Effector memory CD8-positive, alpha-beta T cell (primary cell): ENCODE measurements around the gene IFI6.
"Not testable (repeated sequence)": the region's sequence is repeated elsewhere in the genome, so short reads cannot be mapped to it uniquely, and the experiment has no call there.

Experiments used
- ATAC-seq: fragments of 150-1000 bp; cut with Tn5 transposase; replicated peaks from 2 replicates; pipeline ENCODE4 v1.10.0; 2021; ENCODE audit warnings: mild to moderate bottlenecking, moderate library complexity
- DNase-seq, 3 experiments: peaks; one replicate each; pipeline ENCODE4 v3.0.0; 2021
- H3K27ac Mint-ChIP-seq, 2 donors: one replicate each; pipeline ENCODE4 v1.8.0; 2022; ENCODE audit warnings: mild to moderate bottlenecking in 2 of 2, mixed read lengths in 2 of 2, moderate library complexity in 2 of 2
- H3K27me3 Mint-ChIP-seq, 2 donors: one replicate each; pipeline ENCODE4 v1.8.0; 2022; ENCODE audit warnings: mixed read lengths in 2 of 2
- H3K36me3 Mint-ChIP-seq: one replicate; pipeline ENCODE4 v1.8.0; 2022; ENCODE audit warnings: mild to moderate bottlenecking, moderate library complexity, mixed read lengths; ENCODE audit not compliant: insufficient read depth
- H3K4me1 Mint-ChIP-seq, 2 donors: one replicate each; pipeline ENCODE4 v1.8.0; 2022; ENCODE audit warnings: low read depth in 2 of 2, mixed read lengths in 2 of 2
- H3K4me3 Mint-ChIP-seq, 2 donors: one replicate each; pipeline ENCODE4 v1.8.0; 2022; ENCODE audit warnings: mild to moderate bottlenecking in 2 of 2, mixed read lengths in 2 of 2, moderate library complexity in 2 of 2
- H3K9me3 Mint-ChIP-seq, 2 donors: one replicate each; pipeline ENCODE4 v1.8.0; 2022; ENCODE audit warnings: mixed read lengths in 2 of 2

Gene IFI6

GRCh38 chr1:27626031-27626935 is 45.7 kb downstream of the IFI6 start:
- no peak overlapping the region for H3K27ac Mint-ChIP-seq
- no peak for DNase-seq
- no peaks in the 10 kb centered on the region for H3K9me3 Mint-ChIP-seq
- no peaks in the 10 kb centered on the region for H3K27me3 Mint-ChIP-seq
- H3K4me1 Mint-ChIP-seq: peaks cover 39 to 43% of the 10 kb centered on the region in 2 donors
- H3K36me3 Mint-ChIP-seq: peaks cover 15% of the 10 kb centered on the region
- no peak overlapping the region for H3K4me3 Mint-ChIP-seq
- ATAC-seq: peak; percentile 51

- Mint-ChIP-seq H3K36me3 (peaks cover 24% of the 10 kb centered on the region), H3K27me3 (no peaks in the 10 kb centered on the region), H3K4me1 (peaks cover 35 to 42% of the 10 kb centered on the region in 2 donors), H3K9me3 (no peaks in the 10 kb centered on the region), H3K27ac (no peak overlapping the region), H3K4me3 (no peak overlapping the region)
- no peak for ATAC-seq
- no peak for DNase-seq
Measured at GRCh38 chr1:27624467-27625178, 47.4 kb downstream of the IFI6 start.

- Mint-ChIP-seq H3K27ac (peak overlapping the region in 1 of 2 donors; percentile 29), H3K4me3 (no peak overlapping the region)
Measured at GRCh38 chr1:27623327-27624212, 48.4 kb downstream of the IFI6 start.

GRCh38 chr1:27622828-27623227 is 49.2 kb downstream of the IFI6 start:
- Mint-ChIP-seq H3K9me3 (no peaks in the 10 kb centered on the region), H3K4me1 (peaks cover 39 to 45% of the 10 kb centered on the region in 2 donors), H3K27me3 (no peaks in the 10 kb centered on the region), H3K36me3 (peaks cover 36% of the 10 kb centered on the region), H3K27ac (no peak overlapping the region), H3K4me3 (no peak overlapping the region)
- DNase-seq (no peak), ATAC-seq (no peak)

More at GRCh38 chr1:27623327-27624212, 48.4 kb downstream of the IFI6 start:
- ATAC-seq (peak; percentile 29), DNase-seq (no peak)
- peaks cover 34 to 42% of the 10 kb centered on the region in 2 donors for H3K4me1 Mint-ChIP-seq
- no peaks in the 10 kb centered on the region for H3K9me3 Mint-ChIP-seq
- peaks cover 28% of the 10 kb centered on the region for H3K36me3 Mint-ChIP-seq
- no peaks in the 10 kb centered on the region for H3K27me3 Mint-ChIP-seq

- peaks cover 46 to 51% of the 10 kb centered on the region in 2 donors for H3K4me1 Mint-ChIP-seq
- DNase-seq (no peak), ATAC-seq (no peak)
- no peaks in the 10 kb centered on the region for H3K9me3 Mint-ChIP-seq
- peak overlapping the region; percentile 14 to 58 for H3K27ac Mint-ChIP-seq
- peaks cover 49% of the 10 kb centered on the region for H3K36me3 Mint-ChIP-seq
- no peaks in the 10 kb centered on the region for H3K27me3 Mint-ChIP-seq
- H3K4me3 Mint-ChIP-seq: peak overlapping the region in 1 of 2 donors; percentile 35
Measured at GRCh38 chr1:27621051-27621920, 50.7 kb downstream of the IFI6 start.

- not testable (repeated sequence) for H3K9me3 Mint-ChIP-seq, H3K27me3 Mint-ChIP-seq, ATAC-seq, DNase-seq
- Mint-ChIP-seq H3K4me3 (peak overlapping the region; percentile 56 to 59), H3K4me1 (peaks cover 52 to 53% of the 10 kb centered on the region in 2 donors), H3K36me3 (peaks cover 63% of the 10 kb centered on the region), H3K27ac (peak overlapping the region; percentile 83 to 98)
Measured at GRCh38 chr1:27619782-27620438, 52.1 kb downstream of the IFI6 start.

GRCh38 chr1:27618341-27619082 is 53.5 kb downstream of the IFI6 start:
- H3K27me3 Mint-ChIP-seq: no peaks in the 10 kb centered on the region
- peaks cover 70% of the 10 kb centered on the region for H3K36me3 Mint-ChIP-seq
- DNase-seq: peak; percentile 56 to 61 (median 59)
- peak overlapping the region; percentile 83 to 98 for H3K27ac Mint-ChIP-seq
- peaks cover 52 to 58% of the 10 kb centered on the region in 2 donors for H3K4me1 Mint-ChIP-seq
- H3K9me3 Mint-ChIP-seq: no peaks in the 10 kb centered on the region
- peak overlapping the region; percentile 56 to 59 for H3K4me3 Mint-ChIP-seq
- ATAC-seq: peak; percentile 99

- peaks cover 68% of the 10 kb centered on the region for H3K36me3 Mint-ChIP-seq
Measured at GRCh38 chr1:27617420-27617819, 54.6 kb downstream of the IFI6 start.

GRCh38 chr1:27616441-27616840 is 55.6 kb downstream of the IFI6 start:
- DNase-seq: no peak
- peaks cover 56 to 60% of the 10 kb centered on the region in 2 donors for H3K4me1 Mint-ChIP-seq
- H3K4me3 Mint-ChIP-seq: peak overlapping the region; percentile 41 to 59
- no peak for ATAC-seq
- peaks cover 69% of the 10 kb centered on the region for H3K36me3 Mint-ChIP-seq
- H3K27ac Mint-ChIP-seq: peak overlapping the region; percentile 83 to 98
- no peaks in the 10 kb centered on the region for H3K27me3 Mint-ChIP-seq
- H3K9me3 Mint-ChIP-seq: no peaks in the 10 kb centered on the region

More at GRCh38 chr1:27617420-27617819, 54.6 kb downstream of the IFI6 start:
- no peaks in the 10 kb centered on the region for H3K27me3 Mint-ChIP-seq
- peaks cover 47 to 52% of the 10 kb centered on the region in 2 donors for H3K4me1 Mint-ChIP-seq
- H3K9me3 Mint-ChIP-seq: no peaks in the 10 kb centered on the region
- H3K27ac Mint-ChIP-seq: peak overlapping the region; percentile 83 to 98
- no peak for DNase-seq
- ATAC-seq: no peak
- H3K4me3 Mint-ChIP-seq: peak overlapping the region; percentile 56 to 59
